GM18505 (cell line): ENCODE data around the gene TRAF3.
A peak's percentile ranks its signal among the peaks of the same experiment; 100 is the strongest.

Experiments used
- ATAC-seq: cut with Tn5 transposase; IDR thresholded peaks from one replicate; pipeline ENCODE4 v1.9.1; 2021; ENCODE audit not compliant: unreplicated experiment
- POLR2A ChIP-seq: IDR thresholded peaks from 4 replicates; pipeline ENCODE4 v1.6.1; 2011; ENCODE audit warnings: borderline replicate concordance; ENCODE audit not compliant: insufficient read depth, insufficient read length; ENCODE audit errors: extremely low read depth

Gene TRAF3

GRCh38 chr14:102746634-102747438 is 30.4 kb upstream of the TRAF3 start:
- TF ChIP-seq POLR2A = no peak
- ATAC-seq = no peak

DNA sequence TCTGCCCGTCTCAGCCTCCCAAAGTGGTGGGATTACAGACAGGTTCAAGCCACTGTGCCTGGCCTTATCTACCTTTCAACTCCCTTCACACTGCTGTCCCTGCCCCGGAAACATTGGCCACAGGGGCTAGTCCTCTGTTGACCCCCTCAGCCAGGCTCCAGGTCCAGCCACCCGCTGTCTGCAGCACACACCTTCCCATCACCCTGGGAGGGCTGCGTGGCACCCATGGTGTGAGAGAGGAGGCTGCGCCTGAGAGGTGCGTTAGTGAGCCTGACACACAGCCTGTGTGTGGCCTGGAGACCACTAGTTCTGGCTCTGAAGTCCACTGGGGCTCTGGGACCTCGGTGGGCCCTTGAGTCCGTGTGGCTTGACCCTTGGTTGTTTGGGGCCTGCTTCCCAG is 28.4 kb upstream of the TRAF3 start:
- TF ChIP-seq POLR2A = no peak
- ATAC-seq = no peak

- TF ChIP-seq POLR2A = no peak
- no peak for ATAC-seq
Observed at GRCh38 chr14:102749393-102750305, 27.6 kb upstream of the TRAF3 start.

DNA sequence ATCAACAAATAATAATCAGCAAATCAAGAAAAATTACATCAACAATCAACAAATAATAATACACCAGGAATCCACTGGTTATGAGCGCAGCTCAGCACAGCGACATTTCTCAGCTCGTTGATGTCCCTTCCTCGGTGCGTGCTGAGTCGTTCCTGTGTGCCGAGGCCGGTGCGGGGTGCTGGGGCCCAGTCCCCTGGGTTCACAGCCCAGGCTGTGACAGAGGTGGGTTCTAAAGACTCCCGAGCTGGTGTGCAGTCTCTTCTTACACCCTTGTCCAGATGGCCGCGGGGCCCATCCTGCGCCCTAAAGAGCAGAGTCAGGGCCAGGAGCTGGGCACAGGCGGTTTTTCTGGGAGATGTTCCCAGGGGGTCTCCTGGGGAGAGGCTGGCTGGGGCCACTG is 26.9 kb upstream of the TRAF3 start:
- ATAC-seq = no peak
- no peak for TF ChIP-seq POLR2A

- no peak for ATAC-seq
- no peak for TF ChIP-seq POLR2A
Observed at GRCh38 chr14:102751088-102751487, 26.2 kb upstream of the TRAF3 start.

DNA sequence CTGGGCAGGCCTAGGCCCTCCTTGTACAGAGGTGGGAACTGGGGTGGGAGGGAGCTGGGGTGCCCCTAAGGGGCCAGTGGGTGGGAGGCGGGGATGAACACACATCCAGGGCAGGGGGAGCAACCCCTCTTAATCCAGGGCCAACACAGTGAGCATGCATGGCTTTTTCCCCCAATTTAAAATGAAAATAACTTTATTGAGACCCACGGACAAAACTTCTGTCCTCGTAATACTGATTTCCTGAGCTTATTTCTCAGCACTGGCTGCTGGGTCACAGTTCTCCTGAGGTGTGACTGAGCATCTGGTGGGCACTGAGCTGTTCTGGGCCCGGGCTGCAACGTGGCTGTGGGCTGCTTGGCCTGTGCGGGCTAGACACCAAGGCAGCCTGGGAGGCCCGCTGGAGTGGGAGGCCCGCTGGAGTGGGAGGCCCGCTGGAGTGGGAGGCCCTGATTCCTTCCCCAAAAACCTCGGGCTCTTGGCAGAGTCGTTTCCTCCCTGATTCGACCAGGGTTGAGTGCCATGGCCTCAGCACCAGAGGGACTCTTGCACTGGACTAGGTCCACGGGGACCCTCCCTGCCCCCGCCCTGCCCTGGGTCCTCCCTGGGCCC is 24.9 kb upstream of the TRAF3 start:
- no peak for TF ChIP-seq POLR2A
- ATAC-seq = no peak

- no peak for ATAC-seq
- peak; percentile 36 for TF ChIP-seq POLR2A
Observed at GRCh38 chr14:102754370-102755262, 22.6 kb upstream of the TRAF3 start.

GRCh38 chr14:102757646-102758045 is 19.6 kb upstream of the TRAF3 start:
- no peak for ATAC-seq
- no peak for TF ChIP-seq POLR2A

- ATAC-seq = no peak
- no peak for TF ChIP-seq POLR2A
Observed at GRCh38 chr14:102758087-102758486, 19.2 kb upstream of the TRAF3 start.

- TF ChIP-seq POLR2A = no peak
- ATAC-seq = no peak
Observed at GRCh38 chr14:102759456-102760187, 17.6 kb upstream of the TRAF3 start.

DNA sequence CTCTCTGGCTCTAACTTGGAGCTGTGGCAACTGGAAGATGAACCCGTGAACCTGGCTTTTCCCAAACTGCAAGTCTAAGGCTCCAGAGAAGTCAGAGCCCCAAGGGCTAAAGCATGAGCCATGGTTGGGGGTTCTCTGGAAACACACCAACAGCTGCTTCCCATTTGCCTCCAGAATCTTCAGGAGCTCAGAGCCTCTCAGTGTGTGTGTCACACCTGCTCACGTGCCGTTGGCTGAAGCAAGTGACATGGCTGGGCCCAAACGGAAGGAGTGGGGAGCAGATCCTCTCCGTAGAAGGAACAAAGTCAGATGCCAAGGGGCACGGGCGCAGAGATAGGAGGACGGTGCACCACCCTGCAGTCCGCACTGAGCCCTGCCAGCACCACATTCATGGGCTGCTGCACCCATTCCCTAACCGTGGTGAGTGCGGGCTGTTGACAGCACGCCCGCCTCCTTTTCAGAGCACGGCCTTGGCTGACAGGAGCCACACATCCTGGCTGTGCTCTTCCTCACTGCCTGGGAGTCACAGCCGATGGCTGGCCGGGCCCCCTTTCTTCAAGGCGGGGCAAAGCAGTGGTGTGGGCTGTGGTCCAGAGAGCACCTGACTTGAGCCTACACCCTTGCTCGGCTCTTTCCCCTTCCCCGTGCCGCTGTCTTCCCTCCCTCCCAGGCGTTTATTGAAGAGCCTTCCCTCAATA is 16.6 kb upstream of the TRAF3 start:
- no peak for ATAC-seq
- no peak for TF ChIP-seq POLR2A
